Mammary epithelial cell (primary cell): ENCODE measurements around the gene NFATC4.

ENCODE experiments used
- EZH2 ChIP-seq: IDR thresholded peaks from 2 replicates; pipeline ENCODE4 v1.6.1; 2012; ENCODE audit warnings: low read length, inconsistent platforms, borderline replicate concordance
- TF ChIP-seq, protein P1 (sequence below), 2 donors: IDR thresholded peaks in 1 of 2; conservative IDR thresholded peaks in 1 of 2; 2 replicates each; pipeline ENCODE4 v1.5.1; 2011 to 2012; ENCODE audit warnings: inconsistent platforms in 2 of 2, low read length in 2 of 2, mild to moderate bottlenecking in 2 of 2, control low read depth in 1 of 2, low read depth in 1 of 2; ENCODE audit not compliant: insufficient read depth in 1 of 2; ENCODE audit errors: extremely low read depth in 1 of 2

- no peak for TF ChIP-seq EZH2
- TF ChIP-seq, protein P1, sequence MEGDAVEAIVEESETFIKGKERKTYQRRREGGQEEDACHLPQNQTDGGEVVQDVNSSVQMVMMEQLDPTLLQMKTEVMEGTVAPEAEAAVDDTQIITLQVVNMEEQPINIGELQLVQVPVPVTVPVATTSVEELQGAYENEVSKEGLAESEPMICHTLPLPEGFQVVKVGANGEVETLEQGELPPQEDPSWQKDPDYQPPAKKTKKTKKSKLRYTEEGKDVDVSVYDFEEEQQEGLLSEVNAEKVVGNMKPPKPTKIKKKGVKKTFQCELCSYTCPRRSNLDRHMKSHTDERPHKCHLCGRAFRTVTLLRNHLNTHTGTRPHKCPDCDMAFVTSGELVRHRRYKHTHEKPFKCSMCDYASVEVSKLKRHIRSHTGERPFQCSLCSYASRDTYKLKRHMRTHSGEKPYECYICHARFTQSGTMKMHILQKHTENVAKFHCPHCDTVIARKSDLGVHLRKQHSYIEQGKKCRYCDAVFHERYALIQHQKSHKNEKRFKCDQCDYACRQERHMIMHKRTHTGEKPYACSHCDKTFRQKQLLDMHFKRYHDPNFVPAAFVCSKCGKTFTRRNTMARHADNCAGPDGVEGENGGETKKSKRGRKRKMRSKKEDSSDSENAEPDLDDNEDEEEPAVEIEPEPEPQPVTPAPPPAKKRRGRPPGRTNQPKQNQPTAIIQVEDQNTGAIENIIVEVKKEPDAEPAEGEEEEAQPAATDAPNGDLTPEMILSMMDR (conservative IDR thresholded peaks at IDR 0.05 in 1 of 2, IDR thresholded peaks at IDR 0.05 in 1 of 2; ENCODE audit: extremely low read depth in 1 of 2, insufficient read depth in 1 of 2, low read depth in 1 of 2, low read length in 2 of 2): peak; percentile 28 to 47
Measured at GRCh38 chr14:24392325-24393091, 24.5 kb downstream of the NFATC4 start.
